Fibroblast of lung (primary cell): ENCODE data around the gene GOLGA6L9. TPM values are rescaled to one million over a fixed set of nuclear protein-coding genes. Genes with fewer than 3 reads are reported as not detected.
"Not testable (repeated sequence)": the region's sequence is repeated elsewhere in the genome, so short reads cannot be mapped to it uniquely, and the experiment has no call there.

Experiments
- DNase-seq, 2 donors: peaks; one replicate each; pipeline versions ENCODE4 v3.0.0 to v3.0.0-alpha.2; 2010; ENCODE audit warnings: low read depth in 2 of 2
- H2AFZ ChIP-seq: 2 replicates; pipeline ENCODE4 v1.5.1; 2012; ENCODE audit warnings: low read length, control low read depth, inconsistent platforms
- H3K27ac ChIP-seq: 2 replicates; pipeline ENCODE4 v1.5.1; 2011; ENCODE audit warnings: low read length, control low read depth; ENCODE audit not compliant: insufficient read depth
- H3K27me3 ChIP-seq: 2 replicates; pipeline ENCODE4 v1.5.1; 2011; ENCODE audit warnings: mild to moderate bottlenecking, low read length; ENCODE audit not compliant: control insufficient read depth, insufficient read depth
- H3K36me3 ChIP-seq: 2 replicates; pipeline ENCODE4 v1.5.1; 2011; ENCODE audit warnings: low read length; ENCODE audit not compliant: control insufficient read depth, insufficient read depth
- H3K4me1 ChIP-seq: 2 replicates; pipeline ENCODE4 v1.5.1; 2011; ENCODE audit warnings: low read length; ENCODE audit not compliant: control insufficient read depth, insufficient read depth; ENCODE audit errors: extremely low read depth
- H3K4me2 ChIP-seq: 2 replicates; pipeline ENCODE4 v1.5.1; 2011; ENCODE audit warnings: low read length, control low read depth; ENCODE audit not compliant: insufficient read depth; ENCODE audit errors: extremely low read depth
- H3K4me3 ChIP-seq, 4 experiments: fragments of 200-600 bp in 1 of 4; sonication (generic) in 1 of 4; replicated peaks in 1 of 4; 2 replicates each; pipeline ENCODE4 v1.5.1; 2011 to 2016; ENCODE audit warnings: low read length in 4 of 4, low read depth in 3 of 4, mild to moderate bottlenecking in 3 of 4, control low read depth in 2 of 4, inconsistent platforms in 1 of 4, mixed read lengths in 1 of 4; ENCODE audit not compliant: insufficient read depth in 1 of 4; ENCODE audit errors: control extremely low read depth in 1 of 4
- H3K79me2 ChIP-seq: 2 replicates; pipeline ENCODE4 v1.5.1; 2012; ENCODE audit warnings: mild to moderate bottlenecking, low read length, inconsistent platforms; ENCODE audit not compliant: control insufficient read depth, insufficient read depth
- H3K9ac ChIP-seq: 2 replicates; pipeline ENCODE4 v1.5.1; 2011; ENCODE audit warnings: mild to moderate bottlenecking, low read length, control low read depth; ENCODE audit not compliant: insufficient read depth
- H3K9me3 ChIP-seq: 2 replicates; pipeline ENCODE4 v1.5.1; 2012; ENCODE audit warnings: low read depth, low read length; ENCODE audit not compliant: control insufficient read depth, insufficient read depth
- H4K20me1 ChIP-seq: 2 replicates; pipeline ENCODE4 v1.5.1; 2011; ENCODE audit warnings: low read length; ENCODE audit not compliant: control insufficient read depth, insufficient read depth; ENCODE audit errors: extremely low read depth
- polyA minus RNA-seq: library from RNA; depleted of rRNA, polyadenylated mRNA; stranded (reverse); fragments of >200 nt; gene quantifications from 2 replicates; pipeline ENCODE4 v1.2.3, GENCODE V29; 2011; ENCODE audit warnings: low replicate concordance
- polyA plus RNA-seq, 2 donors: library from polyadenylated mRNA; depleted of rRNA in 1 of 2; stranded (reverse) in 1 of 2; unstranded in 1 of 2; fragments of >200 nt; gene quantifications; 2 replicates each; pipeline ENCODE4 v1.2.1, GENCODE V29; 2011 to 2012; ENCODE audit warnings: missing spikeins in 1 of 2
- total RNA-seq: library from RNA; depleted of rRNA; stranded (reverse); fragments of >200 nt; gene quantifications from 2 replicates; pipeline ENCODE4 v1.2.1, GENCODE V29; 2014

GOLGA6L9 gene
- total RNA-seq (1.5 TPM in 2 replicates), polyA plus RNA-seq (0.81 and 0.89 TPM in 2 replicates), polyA minus RNA-seq (0.12 and 0.59 TPM in 2 replicates)
- polyA plus RNA-seq (2012), result 0.75 and 0.77 TPM in 2 replicates

GRCh38 chr15:82429693-82430092, at the start of gene GOLGA6L9:
Gene GOLGA6L9, plus strand, starts transcription at chr15:82429816. Its CDS starts 264 bp downstream, at chr15:82430080.
- not testable (repeated sequence) for H3K4me1 ChIP-seq, H3K4me3 ChIP-seq, H3K79me2 ChIP-seq, H3K9ac ChIP-seq, H2AFZ ChIP-seq, H3K36me3 ChIP-seq, H3K27ac ChIP-seq, H4K20me1 ChIP-seq, DNase-seq, H3K4me2 ChIP-seq, H3K27me3 ChIP-seq, H3K9me3 ChIP-seq

- not testable (repeated sequence) for H3K79me2 ChIP-seq, H3K27ac ChIP-seq, H3K27me3 ChIP-seq, H2AFZ ChIP-seq, H3K4me3 ChIP-seq, H3K9me3 ChIP-seq, DNase-seq, H3K4me1 ChIP-seq, H3K36me3 ChIP-seq, H3K9ac ChIP-seq, H4K20me1 ChIP-seq, H3K4me2 ChIP-seq
Measured at GRCh38 chr15:82381330-82381955, 48.2 kb upstream of the GOLGA6L9 start.

GRCh38 chr15:82387209-82387608, 42.4 kb upstream of the GOLGA6L9 start:
- H3K4me3 ChIP-seq, H3K9ac ChIP-seq, H2AFZ ChIP-seq, DNase-seq, H3K79me2 ChIP-seq, H3K27me3 ChIP-seq, H3K9me3 ChIP-seq, H4K20me1 ChIP-seq, H3K27ac ChIP-seq, H3K4me2 ChIP-seq, H3K4me1 ChIP-seq, H3K36me3 ChIP-seq: not testable (repeated sequence)

- not testable (repeated sequence) for H3K4me2 ChIP-seq, H3K27me3 ChIP-seq, H3K36me3 ChIP-seq, H3K9ac ChIP-seq, H3K9me3 ChIP-seq, DNase-seq, H4K20me1 ChIP-seq, H3K27ac ChIP-seq, H3K4me1 ChIP-seq, H3K79me2 ChIP-seq, H2AFZ ChIP-seq, H3K4me3 ChIP-seq
Measured at GRCh38 chr15:82390152-82390551, 39.5 kb upstream of the GOLGA6L9 start.

- not testable (repeated sequence) for H3K79me2 ChIP-seq, H3K4me1 ChIP-seq, H3K27me3 ChIP-seq, H2AFZ ChIP-seq, H3K4me3 ChIP-seq, H3K9me3 ChIP-seq, H3K4me2 ChIP-seq, H3K36me3 ChIP-seq, H4K20me1 ChIP-seq, DNase-seq, H3K9ac ChIP-seq, H3K27ac ChIP-seq
Measured at GRCh38 chr15:82392077-82392476, 37.5 kb upstream of the GOLGA6L9 start.
